NCI-H187 (cell line): ENCODE results near the gene SAMD1.

Source experiments
- DNase-seq, 2 experiments: peaks; one replicate each; lab custom pipeline; 2025; lab: John Stamatoyannopoulos, UW

Gene SAMD1

DNA sequence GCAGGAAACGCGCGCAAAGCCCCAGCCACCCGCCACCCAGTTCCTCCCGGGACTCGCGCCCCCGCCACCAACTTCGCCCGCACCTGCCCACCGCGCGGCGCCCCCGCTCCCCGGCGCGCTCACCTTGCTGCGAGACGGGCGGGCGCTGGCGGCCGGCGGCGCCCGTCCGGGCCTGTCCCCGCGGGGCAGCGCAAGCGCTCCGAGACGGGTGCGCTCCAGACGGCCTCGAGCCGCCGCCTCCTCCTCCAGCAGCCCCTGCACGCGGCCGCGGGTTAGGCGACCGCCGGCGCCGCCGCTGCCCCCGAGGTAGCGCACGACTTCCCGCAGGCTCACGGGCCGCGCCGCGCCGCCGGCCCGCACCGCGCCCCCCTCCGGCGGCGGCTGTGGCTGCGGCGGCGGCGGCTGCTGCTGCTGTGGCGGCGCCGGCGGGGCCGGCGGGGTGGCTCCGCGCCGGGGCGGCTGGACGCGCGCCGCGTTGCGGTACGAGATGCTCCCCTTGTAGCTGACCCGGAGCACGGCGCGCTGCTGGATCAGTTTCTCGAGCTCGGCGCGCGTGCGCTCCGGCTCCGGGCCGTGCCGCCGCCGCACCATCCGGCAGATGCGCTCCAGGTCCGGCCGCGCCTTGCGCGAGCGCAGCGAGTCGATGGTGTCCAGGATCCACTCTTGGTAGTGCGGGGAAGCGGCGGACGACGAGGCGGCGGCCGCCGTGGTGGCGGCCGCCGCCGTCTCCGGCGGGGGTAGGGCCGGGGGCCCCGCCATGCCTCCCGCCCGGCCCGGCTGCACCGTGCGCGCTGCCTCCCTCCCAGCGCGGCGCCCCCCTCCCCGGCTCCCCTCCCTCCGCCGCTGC lies 666 bp downstream of the SAMD1 start:
- no peak for DNase-seq

- no peak for DNase-seq
Measured at GRCh38 chr19:14089412-14089661, 1.2 kb downstream of the SAMD1 start.

GRCh38 chr19:14088634-14089411 lies 1.7 kb downstream of the SAMD1 start:
- DNase-seq: no peak

GRCh38 chr19:14086098-14086497 lies 4.5 kb downstream of the SAMD1 start:
- DNase-seq: no peak

- no peak for DNase-seq
Measured at GRCh38 chr19:14085309-14085995, 5.1 kb downstream of the SAMD1 start, which contains the start of gene C19orf67. TSS of gene C19orf67 (minus strand) at chr19:14085783. CDS start at chr19:14085627, 156 bp downstream.

DNA sequence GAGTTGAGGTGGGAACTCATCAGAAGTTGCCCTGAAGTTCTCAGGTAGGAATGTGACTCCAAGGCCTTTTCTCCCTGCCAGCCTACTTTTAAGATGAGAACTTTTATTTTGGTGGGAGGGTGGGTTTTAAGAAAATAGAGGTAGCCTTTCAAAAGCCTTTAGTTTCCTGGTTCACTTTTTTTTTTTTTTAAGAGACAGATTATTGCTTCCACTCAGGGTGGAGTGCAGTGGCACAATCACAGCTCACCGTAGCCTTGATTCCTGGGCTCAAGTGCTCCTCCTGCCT lies 7.9 kb downstream of the SAMD1 start:
- DNase-seq: no peak

DNA sequence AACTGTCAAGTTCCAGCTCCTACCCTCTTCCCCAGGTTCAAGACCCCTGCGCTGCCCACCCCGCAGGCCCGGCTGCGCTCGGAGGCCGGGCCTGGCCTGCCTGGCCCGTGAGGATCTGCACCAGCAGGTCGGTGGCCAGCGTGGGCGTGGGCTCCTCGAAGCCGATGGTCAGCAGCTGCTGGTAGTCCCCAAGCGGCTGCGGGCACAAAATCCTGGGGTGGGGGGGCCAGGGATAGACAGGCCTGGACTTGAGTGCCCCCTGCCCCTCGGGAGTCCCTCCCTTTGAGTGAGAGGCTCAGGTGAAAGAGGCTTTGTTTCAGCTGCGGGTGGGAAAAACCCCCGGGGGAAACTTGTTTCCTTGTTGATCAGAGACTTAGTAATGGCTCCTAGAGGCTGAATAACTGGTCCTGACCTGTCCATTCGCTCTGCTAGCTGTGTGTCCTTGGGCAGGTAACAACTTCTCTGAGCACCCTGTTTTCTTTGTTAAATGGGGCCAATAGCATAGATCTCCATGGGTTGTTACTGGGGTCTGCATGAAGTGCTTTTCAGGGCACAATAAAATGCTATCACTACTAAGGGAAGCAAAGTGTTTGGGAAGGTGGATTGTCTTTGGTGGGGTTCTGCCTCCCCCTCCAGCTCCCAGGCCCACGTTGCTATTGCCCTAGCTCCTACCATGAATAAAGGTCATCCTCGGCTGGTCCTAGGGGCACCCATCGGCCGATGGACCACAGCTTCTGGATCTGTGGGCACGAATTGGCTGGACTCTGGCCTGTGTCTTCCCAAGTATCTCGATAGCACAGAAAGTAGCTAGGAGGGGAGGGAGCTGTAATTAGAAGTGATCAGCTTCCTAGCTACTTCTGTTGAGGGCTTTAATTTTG lies 8.5 kb downstream of the SAMD1 start:
- no peak for DNase-seq

DNA sequence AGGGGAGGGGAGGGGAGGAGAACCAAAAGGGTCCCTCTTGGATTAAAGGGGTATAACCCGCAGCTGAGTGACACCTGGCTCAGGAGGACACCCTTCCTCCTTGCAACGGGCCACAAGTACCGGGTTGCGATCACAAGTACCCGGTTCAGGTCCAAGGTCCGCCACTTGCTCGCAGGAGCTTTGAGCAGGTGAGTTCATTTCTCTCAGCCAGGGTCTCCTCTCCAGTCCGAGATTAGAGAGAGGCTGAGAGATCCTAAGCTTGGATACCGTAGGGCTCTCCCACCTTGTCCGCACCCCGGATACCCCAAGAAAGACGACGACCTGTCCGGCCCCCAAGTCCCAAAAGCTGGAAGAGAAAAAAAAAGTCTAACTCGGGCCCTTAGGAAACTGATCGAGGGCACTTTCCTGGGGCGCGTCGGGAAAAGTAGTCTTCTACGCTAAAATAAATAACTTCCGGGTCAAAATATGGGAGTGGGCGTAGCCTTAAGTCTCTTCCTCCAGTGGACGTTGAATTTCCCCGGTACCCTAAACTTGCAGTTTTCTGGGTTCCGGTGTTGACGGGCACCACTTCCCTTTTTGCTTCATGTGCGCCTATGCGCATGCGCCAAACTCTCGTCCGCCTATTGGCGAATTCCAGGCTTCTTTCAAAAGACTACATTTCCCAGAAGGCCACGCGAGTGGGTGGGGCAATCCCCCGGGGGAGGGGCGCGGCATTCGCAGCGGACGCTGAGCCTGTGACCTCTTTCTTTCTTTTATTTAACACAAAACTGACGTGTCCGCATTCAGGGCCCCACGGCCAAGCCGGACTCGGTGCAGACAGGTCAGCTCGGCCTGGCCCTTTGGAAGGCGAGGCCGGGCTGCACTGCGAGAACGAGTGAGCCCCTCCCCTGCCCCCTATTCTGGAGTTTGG lies 9.4 kb downstream of the SAMD1 start:
- DNase-seq: peak; percentile 85 to 87

GRCh38 chr19:14078411-14078810 lies 12.1 kb downstream of the SAMD1 start:
- no peak for DNase-seq

DNA sequence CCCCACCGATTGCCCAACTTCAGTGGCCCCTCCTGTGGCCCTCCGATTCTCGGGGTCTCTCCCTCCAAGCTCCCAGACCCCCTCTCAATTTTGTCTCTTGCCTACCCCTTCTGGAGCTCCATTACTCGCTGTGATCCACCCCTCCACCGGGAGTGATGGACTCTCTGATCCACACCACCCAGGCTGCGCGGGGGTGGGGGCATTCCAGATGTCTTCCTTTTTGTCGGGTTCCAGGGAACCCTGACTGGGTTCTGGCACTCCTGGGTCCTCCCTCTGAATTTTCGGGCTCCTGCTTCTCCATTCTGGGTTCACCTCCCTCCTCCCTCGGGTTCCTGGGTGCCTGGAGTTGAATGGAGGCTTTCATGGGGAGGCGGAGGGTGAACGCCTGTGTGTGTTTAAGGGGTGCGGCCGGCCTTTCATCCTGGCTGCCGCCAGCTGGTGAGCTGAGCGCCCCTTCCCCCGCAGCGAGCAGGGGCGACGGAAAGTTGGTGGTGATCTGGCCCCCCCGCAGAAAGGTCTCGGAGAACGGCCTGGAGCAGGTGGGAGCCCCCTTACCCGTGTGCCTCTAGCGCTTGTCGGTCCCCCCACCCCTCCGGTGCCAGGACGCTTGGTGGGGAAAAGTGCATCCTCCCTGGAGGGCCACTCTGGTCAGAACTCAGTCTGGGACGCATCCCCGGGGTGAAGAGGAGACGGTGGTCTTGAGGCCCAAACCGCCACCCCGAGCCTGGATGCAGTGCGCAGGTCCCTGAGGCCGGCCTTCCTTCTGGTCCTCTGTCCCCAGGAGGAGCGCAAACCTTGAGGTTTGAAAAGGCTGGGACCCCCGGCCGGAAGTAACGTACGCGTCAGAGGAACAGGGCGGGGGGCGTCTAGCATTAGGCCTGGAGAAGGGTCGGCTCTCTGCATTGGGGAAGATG lies 16.4 kb downstream of the SAMD1 start:
- no peak for DNase-seq

DNA sequence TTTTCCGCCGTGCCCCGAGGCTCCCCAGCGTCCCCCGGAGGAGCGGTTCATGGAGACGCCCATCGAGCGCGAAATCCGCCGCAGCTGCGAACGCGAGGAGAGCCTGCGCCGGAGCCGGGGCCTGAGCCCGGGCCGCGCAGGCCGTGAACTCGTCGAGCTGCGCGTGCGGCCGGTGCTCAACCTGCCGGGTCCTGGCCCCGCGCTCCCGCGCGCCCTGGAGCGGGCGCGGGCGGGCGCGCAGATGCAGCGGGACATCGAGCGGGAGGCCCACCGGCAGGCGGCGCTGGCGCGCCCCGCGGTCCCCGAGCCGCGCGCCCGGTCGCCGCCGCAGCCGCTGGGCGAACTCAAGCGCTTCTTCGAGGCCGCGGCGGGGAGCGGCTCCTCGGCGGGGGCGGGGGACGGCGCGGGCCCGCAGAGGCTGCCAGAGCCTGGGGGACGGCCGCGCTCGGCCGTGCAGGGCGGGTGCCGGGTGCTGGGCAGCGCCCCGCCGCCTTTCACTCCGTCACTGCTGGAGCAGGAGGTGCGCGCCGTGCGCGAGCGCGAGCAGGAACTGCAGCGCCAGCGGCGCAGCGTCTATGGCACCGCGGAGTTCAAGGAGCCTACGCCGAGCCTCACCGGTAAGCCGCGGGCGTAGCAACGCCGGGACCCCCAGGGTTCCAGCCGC lies 17.2 kb downstream of the SAMD1 start:
- DNase-seq: peak in 1 of 2 experiments; percentile 11

- no peak for DNase-seq
Measured at GRCh38 chr19:14072535-14073260, 17.9 kb downstream of the SAMD1 start, which contains the start of gene MISP3. TSS of gene MISP3 (plus strand) at chr19:14072786. CDS start at chr19:14073310, 524 bp downstream.

- no peak for DNase-seq
Measured at GRCh38 chr19:14070268-14071050, 20.1 kb downstream of the SAMD1 start.

GRCh38 chr19:14066134-14066533 lies 24.4 kb downstream of the SAMD1 start:
- DNase-seq: no peak

DNA sequence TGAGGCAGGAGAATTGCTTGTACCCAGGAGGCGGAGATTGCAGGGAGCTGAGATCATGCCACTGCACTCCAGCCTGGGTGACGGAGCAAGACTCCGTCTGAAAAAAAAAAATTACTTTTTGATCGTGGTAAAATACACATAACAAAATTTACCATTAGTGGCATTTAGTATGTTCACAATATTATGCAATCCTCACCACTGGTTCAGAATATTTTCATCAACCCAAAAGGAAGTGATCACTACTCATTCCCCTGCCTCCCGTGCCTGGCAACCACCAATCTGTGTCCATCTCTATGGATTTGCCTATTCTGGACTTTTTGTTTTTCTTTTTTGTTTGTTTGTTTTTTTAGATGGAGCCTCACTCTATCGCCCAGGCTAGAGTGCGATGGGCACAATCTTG lies 27.4 kb downstream of the SAMD1 start:
- DNase-seq: no peak

DNA sequence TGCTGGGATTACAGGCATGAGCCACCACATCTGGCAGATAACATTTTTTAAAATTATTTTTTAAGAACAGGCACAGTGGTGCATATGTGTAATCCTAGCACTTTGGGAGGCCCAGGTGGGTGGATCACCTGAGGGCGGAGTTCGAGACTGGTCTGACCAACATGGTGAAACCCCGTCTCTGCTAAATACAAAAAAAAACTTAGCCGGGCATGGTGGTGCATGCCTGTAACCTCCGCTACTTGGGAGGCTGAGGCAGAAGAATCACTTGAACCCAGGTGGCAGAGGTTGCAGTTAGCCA lies 28.0 kb downstream of the SAMD1 start:
- no peak for DNase-seq

DNA sequence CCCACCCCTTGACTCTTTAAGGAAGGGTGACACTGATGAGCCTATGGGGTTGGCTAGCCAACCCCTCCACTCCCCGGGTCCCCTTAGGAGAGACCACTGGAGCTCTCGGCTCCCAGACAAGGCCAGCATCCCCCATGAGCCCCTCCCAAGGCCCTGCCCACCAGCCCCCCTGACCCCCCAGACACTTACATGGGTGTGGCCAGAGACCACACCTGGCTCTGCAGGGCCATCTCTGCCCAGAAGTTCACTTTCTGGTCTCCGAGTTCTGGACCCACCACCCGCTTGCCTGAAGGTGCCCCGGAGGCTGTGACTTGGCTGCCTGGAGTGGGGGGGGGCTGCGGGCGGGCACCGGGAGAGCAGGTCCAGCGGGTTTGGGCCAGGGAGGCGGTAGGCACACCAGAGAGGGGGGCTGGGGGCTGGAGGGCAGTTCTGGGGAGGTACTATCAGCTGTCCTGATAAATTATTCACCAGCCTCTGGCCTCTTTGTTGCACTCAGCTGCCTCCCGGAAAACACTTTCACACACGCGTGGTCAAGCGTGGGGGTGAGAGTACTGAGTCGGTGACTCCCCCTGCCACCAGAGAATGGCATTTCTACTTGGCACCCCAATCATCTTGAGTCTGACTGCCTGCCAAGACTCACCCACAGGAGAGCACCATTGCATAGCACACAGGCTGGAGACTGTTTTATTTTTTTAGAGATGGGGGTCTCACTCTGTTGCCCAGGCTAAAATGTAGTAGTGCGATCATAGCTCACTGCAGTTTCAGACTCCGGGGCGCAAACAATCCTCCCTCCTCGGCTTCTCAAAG lies 28.6 kb downstream of the SAMD1 start, which contains the start of gene PALM3:
PALM3 (minus strand) TSS at position 326 of the 807 bp plus-strand sequence; CDS start at position 230, 96 bp downstream.
- no peak for DNase-seq
